IPS-18c (cell line): Measurements from ENCODE around the gene GULP1.
"Not testable (repeated sequence)": the region's sequence is repeated elsewhere in the genome, so short reads cannot be mapped to it uniquely, and the experiment has no call there.

Experiments
- H3K4me3 ChIP-seq: 2 replicates; pipeline ENCODE4 v1.7.0; 2013; ENCODE audit warnings: low read depth, mild to moderate bottlenecking, low read length, moderate library complexity; ENCODE audit not compliant: insufficient read depth
- H3K9me3 ChIP-seq: one replicate; pipeline ENCODE4 v1.6.1; 2013; ENCODE audit warnings: mild to moderate bottlenecking, low read length, moderate library complexity; ENCODE audit not compliant: control insufficient read depth, insufficient read depth

Gene GULP1

GRCh38 chr2:188284251-188284650, 7.4 kb upstream of the GULP1 start:
- H3K9me3 ChIP-seq, H3K4me3 ChIP-seq: not testable (repeated sequence)

GRCh38 chr2:188285049-188285448, 6.6 kb upstream of the GULP1 start:
- no peaks in the 10 kb centered on the region for H3K9me3 ChIP-seq
- no peak overlapping the region for H3K4me3 ChIP-seq

- Histone ChIP-seq H3K9me3 (no peaks in the 10 kb centered on the region), H3K4me3 (no peak overlapping the region)
These were observed 5.9 kb upstream of the GULP1 start for GRCh38 chr2:188285774-188286173.

GRCh38 chr2:188291142-188291616, 495 bp upstream of the GULP1 start:
- no peaks in the 10 kb centered on the region for H3K9me3 ChIP-seq
- peak overlapping the region; percentile 93 for H3K4me3 ChIP-seq

GRCh38 chr2:188292348-188293239, 920 bp downstream of the GULP1 start:
- no peaks in the 10 kb centered on the region for H3K9me3 ChIP-seq
- H3K4me3 ChIP-seq, result peak overlapping the region; percentile 93

- Histone ChIP-seq H3K9me3 (no peaks in the 10 kb centered on the region), H3K4me3 (peak overlapping the region; percentile 93)
These were observed 2.1 kb downstream of the GULP1 start for GRCh38 chr2:188293601-188294351.

- Histone ChIP-seq H3K4me3 (peak overlapping the region; percentile 93), H3K9me3 (no peaks in the 10 kb centered on the region)
These were observed 2.8 kb downstream of the GULP1 start for GRCh38 chr2:188294352-188294926.

- Histone ChIP-seq H3K9me3 (no peaks in the 10 kb centered on the region), H3K4me3 (peak overlapping the region; percentile 12)
These were observed 3.5 kb downstream of the GULP1 start for GRCh38 chr2:188295067-188295685.

- H3K4me3 ChIP-seq, result no peak overlapping the region
- no peaks in the 10 kb centered on the region for H3K9me3 ChIP-seq
These were observed 6.3 kb downstream of the GULP1 start for GRCh38 chr2:188297978-188298377.

GRCh38 chr2:188298937-188299371, 7.3 kb downstream of the GULP1 start:
- H3K4me3 ChIP-seq, H3K9me3 ChIP-seq: not testable (repeated sequence)

GRCh38 chr2:188303363-188304031, 11.8 kb downstream of the GULP1 start:
- Histone ChIP-seq H3K4me3 (no peak overlapping the region), H3K9me3 (no peaks in the 10 kb centered on the region)

GRCh38 chr2:188305271-188305670, 13.6 kb downstream of the GULP1 start:
- Histone ChIP-seq H3K9me3 (no peaks in the 10 kb centered on the region), H3K4me3 (no peak overlapping the region)

- Histone ChIP-seq H3K9me3 (no peaks in the 10 kb centered on the region), H3K4me3 (no peak overlapping the region)
These were observed 14.6 kb downstream of the GULP1 start for GRCh38 chr2:188306271-188306670.

- no peaks in the 10 kb centered on the region for H3K9me3 ChIP-seq
- H3K4me3 ChIP-seq, result no peak overlapping the region
These were observed 16.2 kb downstream of the GULP1 start for GRCh38 chr2:188307850-188308283.

GRCh38 chr2:188308483-188308882, 16.8 kb downstream of the GULP1 start:
- H3K9me3 ChIP-seq, result no peaks in the 10 kb centered on the region
- no peak overlapping the region for H3K4me3 ChIP-seq

GRCh38 chr2:188309364-188309763, 17.7 kb downstream of the GULP1 start:
- Histone ChIP-seq H3K4me3 (no peak overlapping the region), H3K9me3 (no peaks in the 10 kb centered on the region)
